Aorta (tissue), 5 donors: Measurements from ENCODE around the gene CAMK2D. TPM values are rescaled to one million over a fixed set of nuclear protein-coding genes. Genes with fewer than 3 reads are reported as not detected.

Experiments used
- ATAC-seq: fragments of 200-7000 bp; cut with Tn5 transposase; one replicate; pipeline ENCODE4 v1.9.1; 2022; ENCODE audit warnings: moderate library complexity; ENCODE audit not compliant: low FRiP score
- DNase-seq, 2 donors: peaks; one replicate each; pipeline ENCODE4 v3.0.0-alpha.2; 2020
- H3K27ac ChIP-seq, 2 donors: one replicate each; pipeline ENCODE4 v1.5.1; 2013; ENCODE audit warnings: low read length in 2 of 2, mild to moderate bottlenecking in 2 of 2, moderate library complexity in 2 of 2, control low read depth in 1 of 2, inconsistent platforms in 1 of 2, low read depth in 1 of 2
- H3K27me3 ChIP-seq, 2 donors: one replicate each; pipeline ENCODE4 v1.6.1; 2013; ENCODE audit warnings: control low read depth in 1 of 2, low read length in 1 of 2, mild to moderate bottlenecking in 1 of 2, moderate library complexity in 1 of 2; ENCODE audit not compliant: insufficient read depth in 2 of 2, control insufficient read depth in 1 of 2
- H3K36me3 ChIP-seq, 2 donors: one replicate each; pipeline ENCODE4 v1.6.1; 2013; ENCODE audit warnings: control low read depth in 1 of 2, low read length in 1 of 2, mild to moderate bottlenecking in 1 of 2; ENCODE audit not compliant: insufficient read depth in 2 of 2, control insufficient read depth in 1 of 2
- H3K4me1 ChIP-seq, 2 donors: one replicate each; pipeline ENCODE4 v1.6.1; 2013; ENCODE audit warnings: low read length in 2 of 2, control low read depth in 1 of 2, mild to moderate bottlenecking in 1 of 2, moderate library complexity in 1 of 2; ENCODE audit not compliant: insufficient read depth in 2 of 2, control insufficient read depth in 1 of 2
- H3K4me3 ChIP-seq, 2 donors: one replicate each; pipeline ENCODE4 v1.5.1; 2013; ENCODE audit warnings: low read length in 2 of 2, control low read depth in 1 of 2, mild to moderate bottlenecking in 1 of 2
- H3K9me3 ChIP-seq: one replicate; pipeline ENCODE4 v1.6.1; 2013; ENCODE audit warnings: mild to moderate bottlenecking, low read length; ENCODE audit not compliant: control insufficient read depth
- WGBS, 2 donors: extraction: QIAGEN DNeasy Blood & Tissue Kit; methylation state at CpG; one replicate each; pipeline ENCODE4 v1.1.7; 2013; 5-methylcytosine and 5-hydroxymethylcytosine counted together
- intact Hi-C, 2 donors: fragments of 100-400 bp; cut with DNase I; formaldehyde crosslinking; loops; one replicate each; pipeline versions ENCODE4 v1.14.2 to v1.15.0; 2022
- polyA plus RNA-seq, 2 donors: library from polyadenylated mRNA; stranded (reverse); fragments of 200-250 nt; gene quantifications; one replicate each; pipeline ENCODE4 v1.2.3, GENCODE V29; 2013
- total RNA-seq, 2 donors: library from RNA; stranded (reverse); fragmentation: NEBNext Ultra II Directional; extraction: Animal tissue kit (Norgen Biotek cat#: 25700); gene quantifications; one replicate each; pipeline ENCODE4 v1.2.1, GENCODE V29; 2021
- donor health status: healthy with polysubstance abuse.
- donor health status: Bipolar disorder and iron deficiency.
- donor health status: DM: no; HTN: no; CAD: no.
- donor health status: DM: no; HTN: no; CAD: no.
- donor health status: DM: yes; HTN: yes; CAD: no.

Gene CAMK2D
- total and polyA plus RNA-seq, 4 donors: 18.7 to 71.8 (median 37.7) TPM

- intact Hi-C loops: no loop called here
- Histone ChIP-seq H3K27me3 (no peaks in the 10 kb centered on the region), H3K9me3 (no peaks in the 10 kb centered on the region), H3K27ac (peak overlapping the region in 1 of 2 donors; percentile 43), H3K4me1 (peaks cover 0 to 1% of the 10 kb centered on the region in 2 donors), H3K4me3 (no peak overlapping the region), H3K36me3 (no peaks in the 10 kb centered on the region)
- ATAC-seq (no peak), DNase-seq (no peak)
- WGBS, 2 donors: 91 to 93% methylated on average over 1 of the region's 1 CpG
Measured at GRCh38 chr4:113452152-113452551, 309.4 kb downstream of the CAMK2D start.

GRCh38 chr4:113450295-113451080 is 311.1 kb downstream of the CAMK2D start:
- H3K36me3 ChIP-seq: no peaks in the 10 kb centered on the region
- ATAC-seq (no peak), DNase-seq (no peak)
- no peak overlapping the region for H3K4me3 ChIP-seq
- peak overlapping the region in 1 of 2 donors; percentile 80 for H3K27ac ChIP-seq
- H3K27me3 ChIP-seq: no peaks in the 10 kb centered on the region
- 83 to 88% methylated on average over 5 of the region's 5 CpGs for WGBS, 2 donors
- peaks cover 0 to 1% of the 10 kb centered on the region in 2 donors for H3K4me1 ChIP-seq
- peaks cover 3% of the 10 kb centered on the region for H3K9me3 ChIP-seq
- intact Hi-C loops: no loop called here

GRCh38 chr4:113449410-113449974 is 312.0 kb downstream of the CAMK2D start:
- 67 to 76% methylated on average over 1 of the region's 1 CpG for WGBS, 2 donors
- Histone ChIP-seq H3K4me3 (no peak overlapping the region), H3K9me3 (peaks cover 3% of the 10 kb centered on the region), H3K27ac (peak overlapping the region; percentile 75 to 76), H3K36me3 (no peaks in the 10 kb centered on the region), H3K27me3 (no peaks in the 10 kb centered on the region), H3K4me1 (peaks cover 0 to 1% of the 10 kb centered on the region in 2 donors)
- no peak for DNase-seq
- intact Hi-C loops: no loop called here
- ATAC-seq: peak; percentile 39

- DNase-seq (peak in 1 of 2 donors; percentile 64), ATAC-seq (no peak)
- intact Hi-C loops: no loop called here
- no peak overlapping the region for H3K4me3 ChIP-seq
- no peaks in the 10 kb centered on the region for H3K36me3 ChIP-seq
- WGBS, 2 donors: 26 to 30% methylated on average over 4 of the region's 4 CpGs
- H3K9me3 ChIP-seq: peaks cover 3% of the 10 kb centered on the region
- no peaks in the 10 kb centered on the region for H3K27me3 ChIP-seq
- peak overlapping the region in 1 of 2 donors; percentile 80 for H3K27ac ChIP-seq
- H3K4me1 ChIP-seq: peaks cover 0 to 3% of the 10 kb centered on the region in 2 donors
Measured at GRCh38 chr4:113447769-113448168, 313.8 kb downstream of the CAMK2D start.

- Histone ChIP-seq H3K9me3 (peaks cover 3% of the 10 kb centered on the region), H3K4me1 (peaks cover 0 to 3% of the 10 kb centered on the region in 2 donors), H3K27me3 (no peaks in the 10 kb centered on the region), H3K27ac (peak overlapping the region in 1 of 2 donors; percentile 86), H3K36me3 (no peaks in the 10 kb centered on the region), H3K4me3 (no peak overlapping the region)
- 96% methylated on average over 3 of the region's 3 CpGs for WGBS, 2 donors
- DNase-seq (no peak), ATAC-seq (no peak)
- intact Hi-C loops: no loop called here
Measured at GRCh38 chr4:113447061-113447460, 314.5 kb downstream of the CAMK2D start.

GRCh38 chr4:113446019-113446418 is 315.5 kb downstream of the CAMK2D start:
- WGBS, 2 donors: 88% methylated on average over 4 of the region's 4 CpGs
- no peak for ATAC-seq
- no peak for DNase-seq
- H3K4me3 ChIP-seq: no peak overlapping the region
- peak overlapping the region; percentile 54 to 67 for H3K27ac ChIP-seq
- intact Hi-C loops: no loop called here
- peaks cover 0 to 3% of the 10 kb centered on the region in 2 donors for H3K4me1 ChIP-seq
- peaks cover 3% of the 10 kb centered on the region for H3K9me3 ChIP-seq
- H3K27me3 ChIP-seq: no peaks in the 10 kb centered on the region
- H3K36me3 ChIP-seq: no peaks in the 10 kb centered on the region

GRCh38 chr4:113445286-113445685 is 316.3 kb downstream of the CAMK2D start:
- H3K27me3 ChIP-seq: no peaks in the 10 kb centered on the region
- no peak overlapping the region for H3K4me3 ChIP-seq
- WGBS, 2 donors: 3 to 5% methylated on average over 5 of the region's 5 CpGs
- peak overlapping the region; percentile 67 to 82 for H3K27ac ChIP-seq
- peaks cover 3% of the 10 kb centered on the region for H3K9me3 ChIP-seq
- H3K4me1 ChIP-seq: peaks cover 2 to 3% of the 10 kb centered on the region in 2 donors
- DNase-seq (peak; percentile 74 to 75), ATAC-seq (peak; percentile 93)
- no peaks in the 10 kb centered on the region for H3K36me3 ChIP-seq
- intact Hi-C loops: loop anchor here in 1 of 2 donors (2.0 kb wide), 2 partner anchors 24 to 48 kb away; no protein-coding TSS in a partner anchor

GRCh38 chr4:113444386-113444785 is 317.2 kb downstream of the CAMK2D start:
- WGBS, 2 donors: 2 to 9% methylated on average over 1 of the region's 1 CpG
- intact Hi-C loops: loop anchor here in 1 of 2 donors (2.0 kb wide), 2 partner anchors 24 to 48 kb away; no protein-coding TSS in a partner anchor
- Histone ChIP-seq H3K4me3 (no peak overlapping the region), H3K27me3 (no peaks in the 10 kb centered on the region), H3K9me3 (peaks cover 3% of the 10 kb centered on the region), H3K27ac (peak overlapping the region; percentile 43 to 78), H3K4me1 (peaks cover 3 to 4% of the 10 kb centered on the region in 2 donors), H3K36me3 (no peaks in the 10 kb centered on the region)
- DNase-seq (no peak), ATAC-seq (peak; percentile 48)
